ENCODE data around the gene ALLC. TPM values are rescaled to one million over a fixed set of nuclear protein-coding genes. Genes with fewer than 3 reads are reported as not detected.

The ALLC gene
- total and polyA plus RNA-seq, 2 donors (not counting 1 experiment from before 2014, with no cell fraction given): not detected

- Histone ChIP-seq H3K27ac (ENCODE audit: insufficient read depth, low read length) (no peak overlapping the region), H3K4me2 (ENCODE audit: extremely low read depth, insufficient read depth, low read length) (no peak overlapping the region), H4K20me1 (ENCODE audit: control insufficient read depth, extremely low read depth, insufficient read depth, low read length) (no peaks in the 10 kb centered on the region), H3K4me1 (ENCODE audit: control insufficient read depth, extremely low read depth, insufficient read depth, low read length) (peaks cover 6% of the 10 kb centered on the region), H3K9ac (ENCODE audit: insufficient read depth, low read length) (no peak overlapping the region), H3K27me3 (ENCODE audit: control insufficient read depth, insufficient read depth, low read length) (no peaks in the 10 kb centered on the region), H3K4me3 (replicated peaks in 1 of 4; ENCODE audit: control extremely low read depth in 1 of 4, insufficient read depth in 1 of 4, low read depth in 3 of 4, low read length in 4 of 4) (no peak overlapping the region), H3K9me3 (ENCODE audit: control insufficient read depth, insufficient read depth, low read depth, low read length) (no peaks in the 10 kb centered on the region), H3K36me3 (ENCODE audit: control insufficient read depth, insufficient read depth, low read length) (no peaks in the 10 kb centered on the region), H3K79me2 (ENCODE audit: control insufficient read depth, insufficient read depth, low read length) (no peaks in the 10 kb centered on the region), H2AFZ (ENCODE audit: low read length) (no peak overlapping the region)
- no peak for DNase-seq (ENCODE audit: low read depth in 2 of 2)
- TF ChIP-seq CTCF (conservative IDR thresholded peaks at IDR 0.05 in 1 of 2, IDR thresholded peaks at IDR 0.05 in 1 of 2; ENCODE audit: low read depth in 1 of 2, low read length in 2 of 2) (no peak), EZH2 (IDR thresholded peaks at IDR 0.05; ENCODE audit: low read length, missing control alignments) (no peak)
These were observed 3.3 kb upstream of the ALLC start for GRCh38 chr2:3654531-3655225.

GRCh38 chr2:3655871-3656761 is 1.9 kb upstream of the ALLC start:
- no peak overlapping the region for H2AFZ ChIP-seq (ENCODE audit: low read length)
- H3K4me1 ChIP-seq (ENCODE audit: control insufficient read depth, extremely low read depth, insufficient read depth, low read length): peaks cover 6% of the 10 kb centered on the region
- no peaks in the 10 kb centered on the region for H3K36me3 ChIP-seq (ENCODE audit: control insufficient read depth, insufficient read depth, low read length)
- DNase-seq (ENCODE audit: low read depth in 2 of 2): no peak
- TF ChIP-seq EZH2 (IDR thresholded peaks at IDR 0.05; ENCODE audit: low read length, missing control alignments): no peak
- no peak for TF ChIP-seq CTCF (conservative IDR thresholded peaks at IDR 0.05 in 1 of 2, IDR thresholded peaks at IDR 0.05 in 1 of 2; ENCODE audit: low read depth in 1 of 2, low read length in 2 of 2)
- no peaks in the 10 kb centered on the region for H3K27me3 ChIP-seq (ENCODE audit: control insufficient read depth, insufficient read depth, low read length)
- no peak overlapping the region for H3K9ac ChIP-seq (ENCODE audit: insufficient read depth, low read length)
- H3K4me2 ChIP-seq (ENCODE audit: extremely low read depth, insufficient read depth, low read length): no peak overlapping the region
- no peak overlapping the region for H3K27ac ChIP-seq (ENCODE audit: insufficient read depth, low read length)
- no peaks in the 10 kb centered on the region for H3K9me3 ChIP-seq (ENCODE audit: control insufficient read depth, insufficient read depth, low read depth, low read length)
- H3K4me3 ChIP-seq (replicated peaks in 1 of 4; ENCODE audit: control extremely low read depth in 1 of 4, insufficient read depth in 1 of 4, low read depth in 3 of 4, low read length in 4 of 4): no peak overlapping the region
- H4K20me1 ChIP-seq (ENCODE audit: control insufficient read depth, extremely low read depth, insufficient read depth, low read length): no peaks in the 10 kb centered on the region
- H3K79me2 ChIP-seq (ENCODE audit: control insufficient read depth, insufficient read depth, low read length): no peaks in the 10 kb centered on the region
